Measurements from ENCODE around the gene STMP1. TPM values are rescaled to one million over a fixed set of nuclear protein-coding genes. Genes with fewer than 3 reads are reported as not detected.
A peak's percentile ranks its signal among the peaks of the same experiment; 100 is the strongest.

The STMP1 gene
- total and polyA plus RNA-seq, 2 of the 8 experiments (the other 6 are each of a cell fraction or from before 2014, with no cell fraction given): 22.7 to 36.7 TPM

- no peak overlapping the region for H4K8ac ChIP-seq (ENCODE audit: extremely low read depth, insufficient read depth, low read length)
- H3K4me1 ChIP-seq (replicated peaks in 1 of 4; ENCODE audit: control insufficient read depth in 3 of 4, insufficient read depth in 4 of 4, low read length in 3 of 4): no peaks in the 10 kb centered on the region
- H2BK12ac ChIP-seq (ENCODE audit: low read depth, low read length): no peak overlapping the region
- ChIA-PET CTCF (ENCODE audit: partially characterized antibody) (interaction anchor here (0.7 to 8.9 kb wide), 33 partner anchors 10 to 1919 kb away, joined by 3 to 133 read pairs (median 4); partner anchors contain the start of genes SLC13A4 and STMP1), POLR2A (ENCODE audit: partially characterized antibody) (interaction anchor here (1.6 to 3.3 kb wide), 2 partner anchors 9 to 11 kb away, joined by 6 to 12 read pairs; partner anchors contain the start of gene STMP1)
- no peak overlapping the region for H3K4me3 ChIP-seq (ENCODE audit: extremely low read depth in 1 of 4, insufficient read depth in 2 of 4, low read depth in 3 of 4, low read length in 4 of 4)
- H3K27ac ChIP-seq (ENCODE audit: low read depth, low read length): no peak overlapping the region
- no peak overlapping the region for H2BK15ac ChIP-seq (ENCODE audit: low read length)
- peak; percentile 50 for FAIRE-seq
- no peak overlapping the region for H2BK120ac ChIP-seq (replicated peaks; ENCODE audit: low read depth, low read length)
- no peak overlapping the region for H4K91ac ChIP-seq (replicated peaks; ENCODE audit: insufficient read length, low read length)
- no peak overlapping the region for H3K4ac ChIP-seq (replicated peaks; ENCODE audit: insufficient read length, low read depth, low read length)
- no peak overlapping the region for H3K23ac ChIP-seq (ENCODE audit: insufficient read length)
- TF ChIP-seq CHD1 (IDR thresholded peaks at IDR 0.05; ENCODE audit: low read depth, low read length) (no peak), SIRT6 (IDR thresholded peaks at IDR 0.05; ENCODE audit: low read length) (no peak), BRCA1 (IDR thresholded peaks at IDR 0.05; ENCODE audit: low read depth, low read length) (no peak), CTCF (IDR thresholded peaks at IDR 0.05; ENCODE audit: control extremely low read depth in 1 of 3, insufficient read depth in 1 of 3, low read depth in 1 of 3, low read length in 3 of 3) (peak in 2 of 3 experiments; percentile 67 to 82; a peak in 3 of 4 replicates), RAD21 (IDR thresholded peaks at IDR 0.05 in 1 of 2, conservative IDR thresholded peaks at IDR 0.05 in 1 of 2; ENCODE audit: low read depth in 2 of 2, low read length in 2 of 2) (peak; percentile 71 to 75)
- H3K4me2 ChIP-seq (ENCODE audit: insufficient read depth in 1 of 2, low read depth in 2 of 2, low read length in 2 of 2): no peak overlapping the region
- H3K79me2 ChIP-seq (ENCODE audit: control insufficient read depth in 1 of 2, insufficient read depth in 2 of 2, low read length in 2 of 2): peaks cover 3 to 58% of the 10 kb centered on the region in 2 experiments; a peak in 3 of 4 replicates
- H3K18ac ChIP-seq (ENCODE audit: extremely low read depth, low read length): no peak overlapping the region
- no peak overlapping the region for H3K14ac ChIP-seq (ENCODE audit: insufficient read length)
- H2AFZ ChIP-seq (ENCODE audit: low read length): no peak overlapping the region
- no peak overlapping the region for H4K5ac ChIP-seq (ENCODE audit: insufficient read length, low read depth, low read length)
- H2BK5ac ChIP-seq (ENCODE audit: low read depth, low read length): no peak overlapping the region
- no peak overlapping the region for H2AK5ac ChIP-seq (ENCODE audit: low read depth, low read length)
- H3K9ac ChIP-seq (replicated peaks in 1 of 4; ENCODE audit: extremely low read depth in 1 of 4, low read depth in 3 of 4, low read length in 3 of 4): no peak overlapping the region
- WGBS, 2 experiments (ENCODE audit: extremely low coverage in 1 of 2, insufficient coverage in 1 of 2, insufficient read length in 1 of 2, insufficient replicate concordance in 2 of 2, low coverage in 1 of 2, low lambda C conversion rate in 2 of 2, missing lambda C conversion rate in 1 of 2): 84% methylated on average over 3 of the region's 3 CpGs; no CpG with 5 or more reads in 1 of the 2 experiments
- no peak overlapping the region for H3K56ac ChIP-seq (replicated peaks; ENCODE audit: insufficient read length, low read depth, low read length)
- peaks cover 0 to 4% of the 10 kb centered on the region in 2 experiments; a peak in 2 of 4 replicates for H3K9me3 ChIP-seq (ENCODE audit: insufficient read depth in 2 of 2, low read depth in 1 of 2, low read length in 1 of 2)
- H3K36me3 ChIP-seq (ENCODE audit: control insufficient read depth in 2 of 4, insufficient read depth in 4 of 4, low read length in 3 of 4): peaks cover 0 to 17% (median 4%) of the 10 kb centered on the region in 4 experiments; a peak in 2 of 8 replicates
- H3K27me3 ChIP-seq (replicated peaks in 1 of 4; ENCODE audit: control insufficient read depth in 3 of 4, extremely low read depth in 1 of 4, insufficient read depth in 3 of 4, low read length in 3 of 4): no peaks in the 10 kb centered on the region
- H3K79me1 ChIP-seq (ENCODE audit: low read depth, low read length): peaks cover 5% of the 10 kb centered on the region; the same call in 1 of the 2 replicates
- peaks cover 0 to 1% of the 10 kb centered on the region in 2 experiments for H4K20me1 ChIP-seq (replicated peaks in 1 of 2; ENCODE audit: control insufficient read depth in 1 of 2, insufficient read depth in 2 of 2, low read length in 2 of 2)
- no peak overlapping the region for H2BK20ac ChIP-seq (ENCODE audit: low read length)
- no peaks in the 10 kb centered on the region for H3K23me2 ChIP-seq (ENCODE audit: low read depth, low read length)
- no peak for DNase-seq (ENCODE audit: low read depth in 1 of 2, low spot score in 2 of 2)
Observed at GRCh38 chr7:135672560-135673359, 10.4 kb downstream of the STMP1 start.

Measured in H1 (cell line).